G401 (cell line): ENCODE results near the gene TTLL3. TPM values are rescaled to one million over a fixed set of nuclear protein-coding genes. Genes with fewer than 3 reads are reported as not detected.
A peak's percentile ranks its signal among the peaks of the same experiment; 100 is the strongest.

Experiments
- DNase-seq: peaks from one replicate; pipeline ENCODE4 v3.0.0-alpha.2; 2015; ENCODE audit warnings: low spot score
- in situ Hi-C: cut with HindIII; loops from 2 replicates; pipeline ENCODE4 v1.10.0; 2016; ENCODE audit warnings: low sequenced_read_pairs, mixed read lengths
- total RNA-seq: library from RNA; depleted of rRNA; stranded (reverse); fragments of >200 nt; shearing (Covaris generic); gene quantifications from 2 replicates; pipeline ENCODE4 v1.2.3, GENCODE V29; 2014

TTLL3 gene
- total RNA-seq, 1 experiment from 2014 or later, result 5.4 TPM

- DNase-seq, result no peak
- in situ Hi-C loops, result no loop called here
Observed at GRCh38 chr3:9779721-9780457, 30.2 kb upstream of the TTLL3 start.

GRCh38 chr3:9780458-9780812 is 29.6 kb upstream of the TTLL3 start:
- in situ Hi-C loops, result no loop called here
- no peak for DNase-seq

- in situ Hi-C loops, result no loop called here
- no peak for DNase-seq
Observed at GRCh38 chr3:9780910-9781309, 29.2 kb upstream of the TTLL3 start.

GRCh38 chr3:9781551-9781950 is 28.5 kb upstream of the TTLL3 start:
- no peak for DNase-seq
- in situ Hi-C loops, result no loop called here

GRCh38 chr3:9781978-9782603 is 28.0 kb upstream of the TTLL3 start:
- in situ Hi-C loops, result no loop called here
- DNase-seq, result no peak

DNA sequence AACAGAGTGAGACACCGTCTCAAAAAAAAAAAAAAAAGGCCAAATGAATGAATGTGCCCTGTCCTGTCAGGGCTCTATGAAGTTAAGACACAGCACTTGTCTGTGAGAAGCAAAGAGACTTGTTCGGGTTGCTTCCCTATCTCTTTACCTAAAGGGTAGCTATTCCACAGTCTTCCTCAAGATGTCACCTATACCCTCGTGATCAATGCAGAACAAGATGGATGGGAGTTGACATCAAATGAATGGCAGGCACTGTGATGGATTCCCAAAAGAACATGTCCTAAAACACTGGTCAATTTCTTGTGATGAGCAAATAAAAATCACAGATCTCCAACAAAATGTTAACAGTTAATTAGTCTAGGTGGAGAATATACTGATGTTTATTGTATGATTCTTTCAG is 27.3 kb upstream of the TTLL3 start:
- in situ Hi-C loops, result no loop called here
- DNase-seq, result no peak

- in situ Hi-C loops, result no loop called here
Observed at GRCh38 chr3:9783954-9784353, 26.1 kb upstream of the TTLL3 start.

GRCh38 chr3:9784965-9785364 is 25.1 kb upstream of the TTLL3 start:
- DNase-seq, result no peak
- in situ Hi-C loops, result no loop called here

More at GRCh38 chr3:9783954-9784353, 26.1 kb upstream of the TTLL3 start:
- no peak for DNase-seq

DNA sequence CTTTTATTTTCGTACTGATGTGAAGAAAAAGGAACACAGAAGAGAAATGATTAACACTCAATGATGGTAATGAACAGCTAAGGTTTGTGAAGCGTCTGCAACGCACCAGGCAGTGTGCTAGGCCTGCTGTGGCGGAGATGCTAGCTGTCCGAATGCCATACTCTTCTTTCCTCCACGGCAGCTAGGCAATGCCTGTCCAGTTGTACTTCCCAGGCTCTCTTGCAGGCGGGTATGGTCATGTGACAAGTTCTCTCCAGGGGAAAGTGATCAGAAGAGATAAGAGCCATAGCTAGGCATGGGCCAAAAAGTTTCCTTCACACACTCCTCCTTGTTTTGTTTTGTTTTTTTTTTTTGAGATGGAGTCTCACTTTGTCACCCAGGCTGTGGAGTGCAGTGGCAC is 24.5 kb upstream of the TTLL3 start:
- in situ Hi-C loops, result no loop called here
- no peak for DNase-seq

DNA sequence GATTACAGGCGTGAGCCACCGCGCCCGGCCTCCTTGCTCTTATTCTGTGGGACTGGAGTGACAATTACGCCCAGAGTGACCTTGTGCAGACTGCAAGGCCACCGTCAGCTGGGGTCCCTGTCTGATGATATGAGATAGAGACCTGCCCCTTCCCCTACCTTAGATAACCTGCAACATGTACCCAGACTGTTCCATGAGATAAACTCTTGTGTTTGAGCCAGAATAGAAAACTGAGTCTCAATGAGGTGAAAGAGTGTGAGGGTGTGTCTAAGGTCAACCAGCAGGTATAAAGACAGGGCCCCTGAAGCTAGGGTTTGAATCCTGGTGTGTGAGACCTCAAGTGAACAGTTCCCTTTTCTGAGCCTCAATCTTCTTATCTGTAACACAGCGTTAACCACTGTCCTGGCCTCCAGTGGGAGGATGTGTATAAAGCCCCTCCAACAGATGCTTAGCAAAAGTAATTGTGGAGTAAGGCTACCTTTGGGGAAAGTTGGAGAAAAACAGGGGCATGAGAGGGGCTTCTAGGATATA is 23.8 kb upstream of the TTLL3 start:
- in situ Hi-C loops, result no loop called here
- DNase-seq, result no peak

- in situ Hi-C loops, result no loop called here
- DNase-seq, result no peak
Observed at GRCh38 chr3:9786825-9787669, 23.0 kb upstream of the TTLL3 start.

- in situ Hi-C loops, result no loop called here
- DNase-seq, result no peak
Observed at GRCh38 chr3:9787714-9788113, 22.3 kb upstream of the TTLL3 start.

GRCh38 chr3:9791127-9791526 is 18.9 kb upstream of the TTLL3 start:
- DNase-seq, result no peak
- in situ Hi-C loops, result no loop called here

- DNase-seq, result no peak
- in situ Hi-C loops, result no loop called here
Observed at GRCh38 chr3:9791790-9792404, 18.2 kb upstream of the TTLL3 start.

GRCh38 chr3:9792405-9793160 is 17.5 kb upstream of the TTLL3 start, which contains the start of the genes ARPC4 and TADA3:
Gene ARPC4, plus strand, starts transcription at chr3:9793082. Its CDS starts 40 bp downstream, at chr3:9793122.
Gene TADA3, minus strand, starts transcription at chr3:9792473. Its CDS starts 1,007 bp downstream, at chr3:9791466.
- in situ Hi-C loops, result no loop called here
- DNase-seq, result peak; percentile 96

- in situ Hi-C loops, result no loop called here
- DNase-seq, result peak; percentile 25
Observed at GRCh38 chr3:9793161-9793781, 16.8 kb upstream of the TTLL3 start.

DNA sequence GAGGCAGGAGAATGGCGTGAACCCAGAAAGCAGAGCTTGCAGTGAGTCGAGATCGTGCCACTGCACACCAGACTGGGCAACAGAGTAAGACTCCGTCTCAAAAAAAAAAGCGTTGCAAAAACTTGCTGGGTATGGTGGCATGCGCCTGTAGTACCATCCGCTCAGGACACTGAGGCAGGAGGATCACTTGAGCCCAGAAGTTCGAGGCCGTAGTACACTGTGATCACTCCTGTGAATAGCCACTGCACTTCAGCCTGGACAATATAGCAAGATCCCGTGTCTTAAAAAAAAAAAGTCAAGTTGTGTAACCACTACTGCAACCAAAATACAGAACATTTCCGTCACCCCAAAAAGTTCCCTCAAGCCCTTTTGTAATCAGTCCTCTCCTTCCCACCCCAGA is 15.7 kb upstream of the TTLL3 start:
- in situ Hi-C loops, result no loop called here
- no peak for DNase-seq

DNA sequence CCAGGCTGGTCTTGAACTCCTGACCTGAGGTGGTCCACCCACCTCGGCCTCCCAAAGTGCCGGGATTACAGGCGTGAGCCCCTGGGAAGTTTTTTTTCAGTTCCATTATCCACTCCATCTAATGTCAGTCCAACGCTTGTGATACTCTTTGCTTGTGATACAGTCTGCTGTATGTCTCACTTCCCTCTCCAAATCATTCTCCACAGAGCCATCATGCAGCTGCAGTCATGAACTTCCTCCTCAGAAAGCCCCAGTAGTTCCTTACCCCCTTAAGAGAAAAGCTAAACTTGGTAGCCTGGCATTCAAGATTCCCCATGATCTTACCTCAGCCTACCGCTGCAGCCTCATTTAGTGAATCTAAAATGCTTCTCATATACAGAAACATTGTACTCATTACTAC is 14.9 kb upstream of the TTLL3 start:
- in situ Hi-C loops, result no loop called here
- DNase-seq, result no peak
